CD1c-positive myeloid dendritic cell (primary cell): Measurements from ENCODE around the gene EXPH5.
A peak's percentile ranks its signal among the peaks of the same experiment; 100 is the strongest.
"Not testable (repeated sequence)": the region's sequence is repeated elsewhere in the genome, so short reads cannot be mapped to it uniquely, and the experiment has no call there.

ENCODE experiments used
- DNase-seq: peaks from one replicate; pipeline ENCODE4 v3.0.0-alpha.2; 2016; ENCODE audit errors: extremely low spot score

EXPH5 gene

GRCh38 chr11:108606070-108606469 is 12.5 kb upstream of the EXPH5 start:
- DNase-seq, result no peak

- not testable (repeated sequence) for DNase-seq
Observed at GRCh38 chr11:108602818-108603217, 9.2 kb upstream of the EXPH5 start.

- DNase-seq, result no peak
Observed at GRCh38 chr11:108601150-108601549, 7.6 kb upstream of the EXPH5 start.

DNA sequence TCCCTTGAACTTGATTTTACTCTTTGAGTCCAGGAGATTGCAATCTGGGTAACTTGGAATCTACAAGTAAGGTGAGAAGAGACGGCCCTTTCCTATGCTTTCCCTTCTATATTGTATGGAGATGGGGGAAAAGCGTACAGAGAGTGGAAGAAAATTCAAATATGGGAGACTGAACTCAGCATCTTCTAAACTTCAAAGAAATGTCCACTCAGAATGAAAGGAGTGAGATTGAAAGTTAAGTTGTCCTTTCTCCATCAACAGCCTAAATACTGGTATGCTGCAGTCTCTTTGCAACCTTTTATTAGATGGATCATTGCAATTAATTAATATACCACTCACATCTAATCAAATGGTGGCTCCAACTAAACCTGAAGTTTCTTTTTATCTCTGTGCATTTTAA is 6.4 kb upstream of the EXPH5 start:
- DNase-seq, result no peak

DNA sequence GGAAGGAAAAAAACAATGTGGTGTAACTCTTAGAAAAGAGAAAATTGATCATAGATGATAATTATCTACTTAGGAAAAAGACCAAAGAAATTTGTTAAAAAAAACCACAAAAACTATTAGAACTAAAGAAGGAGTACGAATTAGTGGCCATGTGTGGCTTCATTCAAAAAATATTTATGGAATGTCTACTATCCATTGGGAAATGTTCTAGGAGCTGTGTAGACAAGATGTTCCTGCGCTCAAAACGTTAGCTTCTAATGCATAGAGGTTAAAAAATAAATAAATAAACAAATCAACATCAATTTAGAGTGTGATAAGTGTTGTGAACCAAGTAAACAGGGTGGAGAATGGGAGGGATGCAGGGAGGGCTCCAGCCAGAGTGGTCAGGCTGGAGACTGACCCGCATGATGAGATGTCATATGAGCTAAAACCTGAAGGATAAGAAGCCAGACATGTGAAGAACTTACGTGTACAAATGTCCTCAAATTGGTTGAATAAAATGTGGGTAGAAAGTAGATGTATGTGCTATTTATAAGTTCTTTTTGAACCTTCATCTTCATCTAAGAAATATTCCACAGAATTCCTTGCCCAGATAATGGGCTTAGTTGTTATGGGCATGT is 4.3 kb upstream of the EXPH5 start:
- no peak for DNase-seq

DNA sequence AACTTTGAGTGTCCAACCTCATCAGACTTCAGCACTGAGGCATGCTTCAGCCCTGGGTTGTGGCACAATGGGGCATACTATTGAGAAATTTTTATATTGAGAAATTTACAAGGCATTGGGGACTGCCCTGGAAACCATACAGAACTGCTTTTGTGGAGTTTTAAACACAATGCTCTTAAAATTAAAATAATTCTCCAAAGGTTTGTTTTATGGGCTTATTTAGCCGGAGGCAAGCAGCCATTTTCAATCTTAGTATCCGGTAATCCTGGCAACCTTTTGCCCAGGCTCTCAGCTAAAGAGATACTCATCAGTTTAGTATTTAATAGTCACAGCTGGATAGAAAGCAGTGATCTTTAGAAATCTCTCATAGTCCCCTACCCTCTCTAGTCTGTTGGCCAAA is 3.1 kb upstream of the EXPH5 start:
- no peak for DNase-seq

- no peak for DNase-seq
Observed at GRCh38 chr11:108593923-108594434, 411 bp upstream of the EXPH5 start.

DNA sequence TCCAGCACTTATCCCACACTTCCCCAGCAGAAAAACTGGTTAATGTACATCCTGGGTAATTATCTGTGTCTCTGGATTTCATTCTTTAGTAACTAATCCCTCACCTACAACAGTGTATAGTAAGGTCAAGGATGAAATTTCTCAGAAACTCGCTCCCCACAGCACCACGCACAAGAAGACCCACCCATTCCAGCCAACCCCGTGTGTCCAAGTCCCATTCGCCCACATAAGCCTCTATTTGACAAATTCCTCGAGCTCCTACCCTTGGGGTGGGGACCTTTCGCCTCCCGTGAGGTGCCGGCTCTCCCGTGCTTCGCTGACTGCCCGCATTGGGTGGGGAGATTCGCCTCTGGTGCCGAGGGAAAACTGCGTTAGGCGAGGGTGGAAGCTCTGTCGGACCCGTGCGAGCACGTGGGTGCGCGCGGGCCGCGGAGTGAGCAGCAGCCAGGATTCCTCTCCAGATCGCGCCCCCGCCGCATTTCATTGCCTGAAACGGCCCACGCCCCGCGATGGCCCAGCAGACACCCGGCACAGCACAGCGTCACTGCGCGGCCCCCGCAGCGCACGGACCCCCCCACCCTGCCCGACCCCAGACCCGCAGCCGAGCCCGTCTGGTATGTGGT is 866 bp downstream of the EXPH5 start:
- peak; percentile 43 for DNase-seq

- no peak for DNase-seq
Observed at GRCh38 chr11:108591893-108592292, 1.7 kb downstream of the EXPH5 start.

DNA sequence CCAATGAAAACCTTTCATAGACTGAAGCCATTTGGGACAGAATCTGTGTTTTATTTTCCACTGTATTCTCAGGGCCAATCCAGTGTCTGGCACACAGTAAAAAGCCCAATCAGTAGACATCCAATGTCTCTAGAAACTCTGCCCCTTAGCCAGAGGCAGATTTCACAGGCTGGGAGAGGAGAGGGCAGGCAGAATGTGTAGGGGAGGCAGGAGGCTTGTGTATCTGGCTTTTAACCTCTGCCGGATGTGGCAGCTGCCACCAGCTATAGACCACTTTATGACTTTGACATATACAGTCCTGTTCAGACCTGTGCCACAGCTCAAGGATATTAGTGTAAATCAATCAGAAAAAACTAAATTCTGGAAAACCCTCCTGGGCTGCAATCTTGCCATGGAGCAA is 4.4 kb downstream of the EXPH5 start:
- no peak for DNase-seq

DNA sequence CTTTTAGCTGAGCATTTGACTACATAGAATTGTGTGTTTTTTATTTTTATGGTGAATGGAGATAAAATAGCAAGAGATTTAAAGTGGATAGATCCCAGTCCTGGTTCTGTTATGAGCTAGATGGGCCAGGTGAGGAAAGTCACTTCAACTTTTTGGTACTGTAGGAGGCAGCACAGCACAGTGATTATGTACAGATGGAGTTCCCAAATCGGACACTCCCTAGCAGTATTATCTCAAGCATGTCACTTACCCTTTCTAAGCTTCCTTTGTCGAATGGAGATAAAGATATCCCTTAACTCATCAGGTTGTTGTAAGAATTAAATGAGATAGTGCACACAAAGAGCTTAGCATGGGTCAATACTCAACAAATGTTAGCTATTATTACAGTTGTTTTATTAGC is 5.3 kb downstream of the EXPH5 start:
- DNase-seq, result no peak

DNA sequence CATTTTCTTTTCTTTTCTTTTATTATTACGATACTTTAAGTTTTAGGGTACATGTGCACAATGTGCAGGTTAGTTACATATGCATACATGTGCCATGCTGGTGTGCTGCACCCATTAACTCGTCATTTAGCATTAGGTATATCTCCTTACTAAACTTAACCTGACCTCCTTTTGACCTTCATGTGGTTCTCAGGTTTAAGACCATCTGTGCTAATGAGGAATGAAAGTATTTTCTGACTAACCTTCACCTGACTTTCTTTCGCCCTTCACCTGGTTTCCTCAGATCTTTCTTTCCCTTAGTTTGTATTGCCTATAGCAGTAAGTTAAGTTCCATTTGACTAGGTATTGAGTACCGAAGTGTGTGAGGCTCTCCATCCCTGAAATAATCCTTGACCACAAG is 6.5 kb downstream of the EXPH5 start:
- DNase-seq, result no peak

- DNase-seq, result peak; percentile 24
Observed at GRCh38 chr11:108586600-108586999, 7.0 kb downstream of the EXPH5 start.

- DNase-seq, result not testable (repeated sequence)
Observed at GRCh38 chr11:108586185-108586584, 7.4 kb downstream of the EXPH5 start.

DNA sequence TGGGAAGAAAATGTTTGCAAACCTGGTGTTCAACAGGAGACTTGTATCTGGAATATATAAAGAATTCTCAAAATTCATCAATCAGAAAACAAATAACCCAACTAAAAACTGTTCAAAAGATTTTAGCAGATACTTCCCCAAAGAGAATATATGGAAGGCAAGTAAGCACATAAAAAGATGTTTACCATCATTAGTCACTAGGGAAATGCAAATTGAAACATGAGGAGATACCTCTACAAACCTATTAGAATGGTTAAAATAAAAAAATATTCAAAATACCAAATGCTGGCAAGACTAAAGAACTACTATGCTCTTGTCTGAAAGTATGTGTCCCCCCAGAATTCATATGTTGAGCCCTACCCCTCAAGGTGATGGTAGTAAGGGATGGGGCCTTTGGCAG is 8.6 kb downstream of the EXPH5 start:
- DNase-seq, result no peak

DNA sequence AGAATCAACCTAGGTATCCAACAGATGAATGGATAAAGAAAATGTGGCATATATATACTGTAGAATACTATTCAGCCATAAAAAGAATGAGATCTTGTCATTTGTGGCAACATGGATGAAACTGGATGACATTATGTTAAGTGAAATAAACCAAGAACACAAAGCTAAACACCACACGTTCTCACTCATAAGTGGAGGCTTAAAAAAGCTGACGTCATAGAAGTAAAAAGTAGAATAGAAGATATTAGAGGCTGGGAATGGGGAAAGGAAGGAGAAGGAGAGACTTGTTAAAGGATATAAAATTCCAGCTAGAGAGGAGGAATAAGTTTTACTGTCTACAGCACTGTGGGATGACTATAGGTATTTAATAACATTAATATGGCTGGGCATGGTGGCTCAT is 12.9 kb downstream of the EXPH5 start:
- DNase-seq, result no peak

- DNase-seq, result no peak
Observed at GRCh38 chr11:108580043-108580442, 13.5 kb downstream of the EXPH5 start.

GRCh38 chr11:108576523-108576922 is 17.0 kb downstream of the EXPH5 start:
- DNase-seq, result no peak

DNA sequence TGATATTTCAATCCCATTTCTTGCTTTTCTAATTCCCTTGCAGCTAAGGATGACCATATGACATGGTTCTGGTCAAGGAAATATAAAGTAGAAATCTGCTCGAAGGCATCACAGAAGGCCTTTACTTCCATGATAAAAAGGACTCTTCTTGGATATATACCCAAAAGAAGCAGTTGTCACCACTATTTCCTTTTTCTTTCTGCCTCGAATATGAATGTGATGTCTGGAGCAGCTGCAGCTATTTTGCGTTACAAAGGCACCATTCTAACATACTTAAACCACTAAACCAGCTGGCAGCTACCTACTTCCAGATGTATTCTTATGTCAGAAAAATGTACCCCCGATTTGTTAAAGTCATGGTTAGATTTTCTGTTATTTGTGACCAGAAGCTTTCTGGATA is 18.9 kb downstream of the EXPH5 start:
- no peak for DNase-seq

GRCh38 chr11:108571001-108571400 is 22.6 kb downstream of the EXPH5 start:
- no peak for DNase-seq

DNA sequence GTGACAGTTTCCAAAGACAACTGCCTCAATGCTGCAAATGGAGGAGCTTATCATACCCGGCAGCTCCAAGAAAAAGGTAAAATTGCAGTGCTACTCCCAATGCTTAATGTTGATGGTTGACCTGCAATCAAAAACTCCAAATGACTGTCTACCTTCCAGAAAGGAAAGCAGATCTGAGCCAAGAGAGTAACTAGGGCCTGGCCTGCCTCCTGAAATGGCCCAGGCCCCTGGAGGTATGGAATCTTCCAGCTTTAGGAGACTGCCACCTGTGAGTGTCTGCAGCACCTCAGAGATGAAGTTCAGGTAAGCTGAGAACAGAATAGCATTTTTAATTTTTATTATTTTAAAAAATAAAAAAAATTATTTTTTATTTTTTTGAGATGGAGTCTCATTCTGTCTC is 23.7 kb downstream of the EXPH5 start:
- no peak for DNase-seq

DNA sequence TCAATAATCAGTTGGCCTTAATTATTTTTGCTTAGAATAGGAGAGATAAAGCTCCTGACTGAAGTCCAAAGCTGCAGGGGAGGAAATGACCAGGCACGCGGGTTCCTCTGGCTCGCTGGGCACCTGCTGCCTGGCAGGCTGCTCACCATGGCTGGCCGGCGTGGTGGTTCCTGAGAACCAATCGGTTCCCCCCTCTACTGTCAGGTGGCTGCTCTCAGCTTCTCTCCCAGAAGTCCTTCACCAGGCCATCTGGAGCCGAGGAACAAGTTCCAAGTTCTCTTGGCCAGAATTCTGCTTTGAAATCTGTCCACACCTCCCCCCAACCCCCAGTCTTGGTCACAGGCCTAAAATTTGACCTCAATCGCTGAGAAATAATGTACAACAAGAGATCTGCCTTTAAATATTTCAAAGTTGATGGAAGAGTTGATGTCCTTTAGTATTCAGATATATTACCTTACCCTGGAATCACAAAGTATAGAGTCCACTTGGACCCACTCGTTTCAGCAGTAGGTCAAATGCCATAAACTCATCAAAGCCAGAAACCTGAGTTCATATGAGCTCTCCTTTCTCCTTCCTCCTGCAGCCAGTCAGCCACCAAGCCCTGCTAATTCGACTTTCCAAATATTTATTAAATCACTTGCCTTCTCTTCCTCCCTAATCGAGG is 25.2 kb downstream of the EXPH5 start:
- no peak for DNase-seq

DNA sequence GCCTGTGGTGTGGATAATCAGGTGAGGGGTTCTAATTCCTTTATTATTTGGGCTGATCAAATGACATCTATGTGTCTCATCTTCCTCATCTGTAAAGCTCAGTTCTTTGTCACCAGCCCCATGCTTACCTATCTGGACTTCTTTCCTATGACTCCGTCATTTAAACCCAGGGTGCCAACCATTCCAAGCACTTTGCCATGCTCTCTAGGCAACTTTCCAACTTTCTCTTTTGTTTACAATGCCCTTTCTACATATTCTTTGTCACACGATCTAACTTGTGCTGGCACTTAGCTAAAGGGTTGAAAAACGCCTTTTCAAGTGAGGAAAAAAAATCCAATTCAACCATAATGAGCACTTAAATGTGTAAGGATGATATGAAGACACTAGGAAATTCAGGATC is 27.9 kb downstream of the EXPH5 start:
- DNase-seq, result no peak
